Stimulated activated naive CD8-positive, alpha-beta T cell treated with anti-CD3 and anti-CD28 coated beads, Interleukin-15, Interleukin-2, amounts not matched to agents 100 U/mL and 50 U/mL, for 24 hours (primary cell): ENCODE measurements around the gene CEACAM5.
A peak's percentile ranks its signal among the peaks of the same experiment; 100 is the strongest.
"Not testable (repeated sequence)": the region's sequence is repeated elsewhere in the genome, so short reads cannot be mapped to it uniquely, and the experiment has no call there.

Experiments
- ATAC-seq: fragments of 150-1000 bp; cut with Tn5 transposase; one replicate; pipeline ENCODE4 v1.10.0; 2021
- DNase-seq: peaks from one replicate; pipeline ENCODE4 v3.0.0; 2021

Gene CEACAM5

GRCh38 chr19:41740415-41741243 lies 32.2 kb downstream of the CEACAM5 start:
- ATAC-seq (peak; percentile 91), DNase-seq (peak; percentile 28)

GRCh38 chr19:41741244-41741554 lies 32.8 kb downstream of the CEACAM5 start:
- no peak for ATAC-seq
- no peak for DNase-seq

- no peak for ATAC-seq
- DNase-seq: no peak
Observed at GRCh38 chr19:41744850-41745249, 36.4 kb downstream of the CEACAM5 start.

GRCh38 chr19:41745756-41746155 lies 37.3 kb downstream of the CEACAM5 start:
- DNase-seq: no peak
- ATAC-seq: no peak

GRCh38 chr19:41746593-41747227 lies 38.3 kb downstream of the CEACAM5 start:
- peak; percentile 60 for DNase-seq
- ATAC-seq: peak; percentile 89

- DNase-seq (no peak), ATAC-seq (no peak)
Observed at GRCh38 chr19:41748012-41748411, 39.6 kb downstream of the CEACAM5 start.

- DNase-seq, ATAC-seq: not testable (repeated sequence)
Observed at GRCh38 chr19:41750248-41751134, 42.1 kb downstream of the CEACAM5 start.

- ATAC-seq: peak; percentile 53
- peak; percentile 86 for DNase-seq
Observed at GRCh38 chr19:41753159-41753558, 44.7 kb downstream of the CEACAM5 start.

- DNase-seq (peak; percentile 77), ATAC-seq (peak; percentile 85)
Observed at GRCh38 chr19:41753936-41754529, 45.6 kb downstream of the CEACAM5 start.

- ATAC-seq (no peak), DNase-seq (no peak)
Observed at GRCh38 chr19:41755328-41755913, 47.0 kb downstream of the CEACAM5 start, which contains the start of gene CEACAM6. Gene CEACAM6, plus strand, starts transcription at chr19:41755530. Its CDS starts 109 bp downstream, at chr19:41755639.

GRCh38 chr19:41758846-41759245 lies 50.4 kb downstream of the CEACAM5 start:
- ATAC-seq (no peak), DNase-seq (no peak)

- no peak for ATAC-seq
- DNase-seq: no peak
Observed at GRCh38 chr19:41767115-41767514, 58.7 kb downstream of the CEACAM5 start.

GRCh38 chr19:41768105-41768504 lies 59.7 kb downstream of the CEACAM5 start:
- not testable (repeated sequence) for ATAC-seq, DNase-seq

GRCh38 chr19:41769608-41770007 lies 61.2 kb downstream of the CEACAM5 start:
- no peak for DNase-seq
- ATAC-seq: no peak

GRCh38 chr19:41771410-41771809 lies 63.0 kb downstream of the CEACAM5 start:
- ATAC-seq: no peak

GRCh38 chr19:41774515-41774980 lies 66.1 kb downstream of the CEACAM5 start:
- ATAC-seq (peak; percentile 82), DNase-seq (peak; percentile 39)

More at GRCh38 chr19:41771410-41771809, 63.0 kb downstream of the CEACAM5 start:
- no peak for DNase-seq

GRCh38 chr19:41776700-41777099 lies 68.3 kb downstream of the CEACAM5 start:
- ATAC-seq (no peak), DNase-seq (no peak)
